ENCODE data around the gene SESN1.

Gene SESN1

DNA sequence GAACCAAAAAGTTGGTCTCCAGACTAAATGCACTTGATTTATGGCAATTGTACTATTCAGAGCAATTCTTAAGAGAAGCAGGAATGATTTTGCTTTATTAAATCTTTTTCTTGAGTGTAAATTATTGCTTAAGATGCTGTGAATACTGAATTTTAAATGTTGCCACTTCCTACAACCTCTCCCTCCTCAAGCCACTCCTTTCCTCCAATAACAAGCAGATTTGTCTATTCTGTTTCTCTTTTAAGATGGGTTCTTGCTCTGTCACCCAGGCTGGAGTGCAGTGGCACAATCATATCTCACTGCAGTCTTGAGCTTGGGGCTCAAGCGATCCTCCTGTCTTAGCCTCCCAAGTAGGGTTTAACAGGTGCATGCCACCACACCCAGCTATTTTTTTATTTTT is 65.3 kb downstream of the SESN1 start:
- no peak overlapping the region for H3K14ac ChIP-seq (ENCODE audit: low read length)
- no peak overlapping the region for H3K9ac ChIP-seq (ENCODE audit: low read depth, low read length, poor library complexity)
- H3K18ac ChIP-seq (ENCODE audit: low read length): no peak overlapping the region
- no peaks in the 10 kb centered on the region for H3K79me1 ChIP-seq (ENCODE audit: low read depth, low read length)
- H3K36me3 ChIP-seq (replicated peaks in 1 of 2; ENCODE audit: control insufficient read depth in 2 of 2, insufficient read depth in 2 of 2, low read length in 2 of 2): no peaks in the 10 kb centered on the region
- H2BK5ac ChIP-seq (ENCODE audit: low read length): no peak overlapping the region
- no peak overlapping the region for H2BK120ac ChIP-seq (ENCODE audit: low read depth, low read length)
- no peaks in the 10 kb centered on the region for H3K27me3 ChIP-seq (ENCODE audit: control insufficient read depth in 3 of 3, insufficient read depth in 3 of 3, low read depth in 1 of 3, low read length in 3 of 3)
- no peak overlapping the region for H4K91ac ChIP-seq (ENCODE audit: low read depth, low read length, poor library complexity)
- WGBS, 2 donors (ENCODE audit: extremely low coverage in 2 of 2, insufficient read length in 2 of 2, insufficient replicate concordance in 1 of 2): no CpG with 5 or more reads among the region's 1 CpG
- no peak overlapping the region for H3K4me3 ChIP-seq (ENCODE audit: low read length in 2 of 2)
- H2BK15ac ChIP-seq (ENCODE audit: low read length): no peak overlapping the region
- no peaks in the 10 kb centered on the region for H3K4me1 ChIP-seq (ENCODE audit: control insufficient read depth in 2 of 2, insufficient read depth in 1 of 2, low read depth in 1 of 2, low read length in 2 of 2)
- no peaks in the 10 kb centered on the region for H3K9me3 ChIP-seq (replicated peaks in 1 of 2; ENCODE audit: control insufficient read depth in 2 of 2, insufficient read depth in 1 of 2, low read depth in 1 of 2, low read length in 2 of 2)
- no peak overlapping the region for H2BK12ac ChIP-seq (ENCODE audit: low read length)
- no peak overlapping the region for H2AFZ ChIP-seq (ENCODE audit: low read length)
- no peak overlapping the region for H4K8ac ChIP-seq (ENCODE audit: low read depth, low read length)
- H3K23ac ChIP-seq (ENCODE audit: low read depth, low read length, poor library complexity): no peak overlapping the region
- DNase-seq (ENCODE audit: low spot score): no peak
- no peak overlapping the region for H3K27ac ChIP-seq (replicated peaks; ENCODE audit: low read length)
- no peak overlapping the region for H2AK5ac ChIP-seq (ENCODE audit: low read depth, low read length)
- no peak overlapping the region for H3K4ac ChIP-seq (ENCODE audit: low read length)
- H3K4me2 ChIP-seq (ENCODE audit: insufficient read depth, low read length, poor library complexity, severe bottlenecking): no peak overlapping the region

- Histone ChIP-seq H3K27ac (replicated peaks; ENCODE audit: low read length) (no peak overlapping the region), H3K23ac (ENCODE audit: low read depth, low read length, poor library complexity) (no peak overlapping the region), H3K27me3 (ENCODE audit: control insufficient read depth in 3 of 3, insufficient read depth in 3 of 3, low read depth in 1 of 3, low read length in 3 of 3) (no peaks in the 10 kb centered on the region), H2AK5ac (ENCODE audit: low read depth, low read length) (no peak overlapping the region), H3K4ac (ENCODE audit: low read length) (no peak overlapping the region), H2BK120ac (ENCODE audit: low read depth, low read length) (no peak overlapping the region), H2BK15ac (ENCODE audit: low read length) (no peak overlapping the region), H2BK5ac (ENCODE audit: low read length) (no peak overlapping the region), H3K4me1 (ENCODE audit: control insufficient read depth in 2 of 2, insufficient read depth in 1 of 2, low read depth in 1 of 2, low read length in 2 of 2) (no peaks in the 10 kb centered on the region), H2BK12ac (ENCODE audit: low read length) (no peak overlapping the region), H3K4me3 (ENCODE audit: low read length in 2 of 2) (no peak overlapping the region), H4K91ac (ENCODE audit: low read depth, low read length, poor library complexity) (no peak overlapping the region), H3K9ac (ENCODE audit: low read depth, low read length, poor library complexity) (no peak overlapping the region), H3K14ac (ENCODE audit: low read length) (no peak overlapping the region), H3K79me1 (ENCODE audit: low read depth, low read length) (no peaks in the 10 kb centered on the region), H4K8ac (ENCODE audit: low read depth, low read length) (no peak overlapping the region), H3K36me3 (replicated peaks in 1 of 2; ENCODE audit: control insufficient read depth in 2 of 2, insufficient read depth in 2 of 2, low read length in 2 of 2) (no peaks in the 10 kb centered on the region), H3K9me3 (replicated peaks in 1 of 2; ENCODE audit: control insufficient read depth in 2 of 2, insufficient read depth in 1 of 2, low read depth in 1 of 2, low read length in 2 of 2) (no peaks in the 10 kb centered on the region), H3K4me2 (ENCODE audit: insufficient read depth, low read length, poor library complexity, severe bottlenecking) (no peak overlapping the region), H3K18ac (ENCODE audit: low read length) (no peak overlapping the region), H2AFZ (ENCODE audit: low read length) (no peak overlapping the region)
- no peak for DNase-seq (ENCODE audit: low spot score)
- no CpG with 5 or more reads among the region's 3 CpGs for WGBS, 2 donors (ENCODE audit: extremely low coverage in 2 of 2, insufficient read length in 2 of 2, insufficient replicate concordance in 1 of 2)
These were observed 66.2 kb downstream of the SESN1 start for GRCh38 chr6:109028439-109028838.

DNA sequence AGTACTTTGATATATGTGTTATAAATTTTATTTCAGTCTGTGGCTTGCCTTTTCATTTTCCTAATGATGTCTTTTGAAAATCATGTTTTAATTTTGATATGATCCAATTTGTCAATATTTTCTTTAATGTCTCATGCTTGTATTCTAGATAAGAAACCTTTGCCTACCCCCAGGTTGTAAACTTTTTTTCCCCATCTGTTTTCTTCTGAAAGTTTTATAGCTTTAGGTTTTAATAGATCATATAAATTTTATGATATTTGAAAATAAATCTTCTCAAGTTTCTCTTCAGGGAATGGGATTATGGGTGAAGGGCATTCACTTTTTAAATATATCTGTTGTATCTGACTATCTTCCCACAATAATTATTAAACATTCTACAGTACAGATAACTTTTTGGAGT is 66.7 kb downstream of the SESN1 start:
- no peak overlapping the region for H3K18ac ChIP-seq (ENCODE audit: low read length)
- H3K36me3 ChIP-seq (replicated peaks in 1 of 2; ENCODE audit: control insufficient read depth in 2 of 2, insufficient read depth in 2 of 2, low read length in 2 of 2): no peaks in the 10 kb centered on the region
- H2BK120ac ChIP-seq (ENCODE audit: low read depth, low read length): no peak overlapping the region
- no peak overlapping the region for H2BK5ac ChIP-seq (ENCODE audit: low read length)
- H4K8ac ChIP-seq (ENCODE audit: low read depth, low read length): no peak overlapping the region
- no peaks in the 10 kb centered on the region for H3K4me1 ChIP-seq (ENCODE audit: control insufficient read depth in 2 of 2, insufficient read depth in 1 of 2, low read depth in 1 of 2, low read length in 2 of 2)
- no peak for DNase-seq (ENCODE audit: low spot score)
- no peaks in the 10 kb centered on the region for H3K27me3 ChIP-seq (ENCODE audit: control insufficient read depth in 3 of 3, insufficient read depth in 3 of 3, low read depth in 1 of 3, low read length in 3 of 3)
- no peak overlapping the region for H4K91ac ChIP-seq (ENCODE audit: low read depth, low read length, poor library complexity)
- H3K23ac ChIP-seq (ENCODE audit: low read depth, low read length, poor library complexity): no peak overlapping the region
- H2BK12ac ChIP-seq (ENCODE audit: low read length): no peak overlapping the region
- H3K14ac ChIP-seq (ENCODE audit: low read length): no peak overlapping the region
- H3K4ac ChIP-seq (ENCODE audit: low read length): no peak overlapping the region
- no peak overlapping the region for H3K4me3 ChIP-seq (ENCODE audit: low read length in 2 of 2)
- H3K27ac ChIP-seq (replicated peaks; ENCODE audit: low read length): no peak overlapping the region
- no peaks in the 10 kb centered on the region for H3K9me3 ChIP-seq (replicated peaks in 1 of 2; ENCODE audit: control insufficient read depth in 2 of 2, insufficient read depth in 1 of 2, low read depth in 1 of 2, low read length in 2 of 2)
- no peak overlapping the region for H2AK5ac ChIP-seq (ENCODE audit: low read depth, low read length)
- H3K79me1 ChIP-seq (ENCODE audit: low read depth, low read length): no peaks in the 10 kb centered on the region
- no peak overlapping the region for H2AFZ ChIP-seq (ENCODE audit: low read length)
- no peak overlapping the region for H3K4me2 ChIP-seq (ENCODE audit: insufficient read depth, low read length, poor library complexity, severe bottlenecking)
- H3K9ac ChIP-seq (ENCODE audit: low read depth, low read length, poor library complexity): no peak overlapping the region
- no peak overlapping the region for H2BK15ac ChIP-seq (ENCODE audit: low read length)

DNA sequence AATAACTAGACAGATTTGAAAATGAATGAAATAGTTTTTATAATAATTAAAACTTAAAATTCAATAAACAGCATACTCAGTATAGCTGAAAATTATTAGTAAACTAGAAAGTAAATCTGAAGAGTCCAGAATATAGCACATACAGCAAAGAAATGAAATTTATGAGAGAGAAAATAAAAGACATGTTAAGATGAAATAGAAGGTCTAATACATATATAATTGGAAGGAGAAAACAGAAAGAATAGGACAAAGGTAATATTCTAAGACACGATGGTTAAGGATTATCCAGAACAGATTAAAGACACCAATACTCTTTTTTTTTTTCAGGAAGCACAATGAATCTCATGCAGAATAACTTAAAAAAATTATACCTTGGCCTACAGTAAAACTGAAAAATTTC is 69.0 kb downstream of the SESN1 start:
- no peak overlapping the region for H3K27ac ChIP-seq (replicated peaks; ENCODE audit: low read length)
- no peak overlapping the region for H4K91ac ChIP-seq (ENCODE audit: low read depth, low read length, poor library complexity)
- H3K27me3 ChIP-seq (ENCODE audit: control insufficient read depth in 3 of 3, insufficient read depth in 3 of 3, low read depth in 1 of 3, low read length in 3 of 3): no peaks in the 10 kb centered on the region
- H3K14ac ChIP-seq (ENCODE audit: low read length): no peak overlapping the region
- no peak overlapping the region for H3K9ac ChIP-seq (ENCODE audit: low read depth, low read length, poor library complexity)
- no peak overlapping the region for H2BK120ac ChIP-seq (ENCODE audit: low read depth, low read length)
- no peaks in the 10 kb centered on the region for H3K36me3 ChIP-seq (replicated peaks in 1 of 2; ENCODE audit: control insufficient read depth in 2 of 2, insufficient read depth in 2 of 2, low read length in 2 of 2)
- DNase-seq (ENCODE audit: low spot score): no peak
- no peak overlapping the region for H2AK5ac ChIP-seq (ENCODE audit: low read depth, low read length)
- no peak overlapping the region for H2BK5ac ChIP-seq (ENCODE audit: low read length)
- no peaks in the 10 kb centered on the region for H3K9me3 ChIP-seq (replicated peaks in 1 of 2; ENCODE audit: control insufficient read depth in 2 of 2, insufficient read depth in 1 of 2, low read depth in 1 of 2, low read length in 2 of 2)
- no peak overlapping the region for H3K4ac ChIP-seq (ENCODE audit: low read length)
- no peak overlapping the region for H3K23ac ChIP-seq (ENCODE audit: low read depth, low read length, poor library complexity)
- H3K79me1 ChIP-seq (ENCODE audit: low read depth, low read length): no peaks in the 10 kb centered on the region
- no CpG with 5 or more reads among the region's 1 CpG for WGBS, 2 donors (ENCODE audit: extremely low coverage in 2 of 2, insufficient read length in 2 of 2, insufficient replicate concordance in 1 of 2)
- no peak overlapping the region for H3K18ac ChIP-seq (ENCODE audit: low read length)
- no peak overlapping the region for H2AFZ ChIP-seq (ENCODE audit: low read length)
- no peak overlapping the region for H3K4me2 ChIP-seq (ENCODE audit: insufficient read depth, low read length, poor library complexity, severe bottlenecking)
- no peak overlapping the region for H2BK15ac ChIP-seq (ENCODE audit: low read length)
- no peak overlapping the region for H2BK12ac ChIP-seq (ENCODE audit: low read length)
- no peak overlapping the region for H4K8ac ChIP-seq (ENCODE audit: low read depth, low read length)
- no peak overlapping the region for H3K4me3 ChIP-seq (ENCODE audit: low read length in 2 of 2)
- no peaks in the 10 kb centered on the region for H3K4me1 ChIP-seq (ENCODE audit: control insufficient read depth in 2 of 2, insufficient read depth in 1 of 2, low read depth in 1 of 2, low read length in 2 of 2)
